Measurements from ENCODE around the gene PCK2. TPM values are rescaled to one million over a fixed set of nuclear protein-coding genes. Genes with fewer than 3 reads are reported as not detected.
A peak's percentile ranks its signal among the peaks of the same experiment; 100 is the strongest.

Gene PCK2
- total and polyA plus RNA-seq, 2 of the 13 experiments (the other 11 are each of a cell fraction or from before 2014, with no cell fraction given): 129 to 272 TPM

- peak; percentile 87; the same call in 1 of the 2 replicates for TF ChIP-seq NFAT5 (CRISPR knock-in tag; IDR thresholded peaks at IDR 0.05)
- TF ChIP-seq DPF2 (CRISPR knock-in tag; IDR thresholded peaks at IDR 0.05; ENCODE audit: borderline replicate concordance, low read depth): 0 out of 2 replicates have a peak, but pooled peaks have one; percentile 47
- peak; percentile 94 for TF ChIP-seq TOE1 (CRISPR knock-in tag; IDR thresholded peaks at IDR 0.05)
- TF ChIP-seq ZNF770 (CRISPR knock-in tag; IDR thresholded peaks at IDR 0.05): no peak
- peak; percentile 88 for TF ChIP-seq POLR2G (IDR thresholded peaks at IDR 0.05; ENCODE audit: low read depth, low read length)
- TF ChIP-seq GTF3A (CRISPR knock-in tag; conservative IDR thresholded peaks at IDR 0.05): no peak
- TF ChIP-seq NFRKB (IDR thresholded peaks at IDR 0.05): no peak
- peak; percentile 80 for TF ChIP-seq ZNF335 (CRISPR knock-in tag; IDR thresholded peaks at IDR 0.05)
- no peak for TF ChIP-seq HNF1B (CRISPR knock-in tag; IDR thresholded peaks at IDR 0.05)
- no peak for TF ChIP-seq ZNF251 (CRISPR knock-in tag; IDR thresholded peaks at IDR 0.05)
- TF ChIP-seq, protein P1, sequence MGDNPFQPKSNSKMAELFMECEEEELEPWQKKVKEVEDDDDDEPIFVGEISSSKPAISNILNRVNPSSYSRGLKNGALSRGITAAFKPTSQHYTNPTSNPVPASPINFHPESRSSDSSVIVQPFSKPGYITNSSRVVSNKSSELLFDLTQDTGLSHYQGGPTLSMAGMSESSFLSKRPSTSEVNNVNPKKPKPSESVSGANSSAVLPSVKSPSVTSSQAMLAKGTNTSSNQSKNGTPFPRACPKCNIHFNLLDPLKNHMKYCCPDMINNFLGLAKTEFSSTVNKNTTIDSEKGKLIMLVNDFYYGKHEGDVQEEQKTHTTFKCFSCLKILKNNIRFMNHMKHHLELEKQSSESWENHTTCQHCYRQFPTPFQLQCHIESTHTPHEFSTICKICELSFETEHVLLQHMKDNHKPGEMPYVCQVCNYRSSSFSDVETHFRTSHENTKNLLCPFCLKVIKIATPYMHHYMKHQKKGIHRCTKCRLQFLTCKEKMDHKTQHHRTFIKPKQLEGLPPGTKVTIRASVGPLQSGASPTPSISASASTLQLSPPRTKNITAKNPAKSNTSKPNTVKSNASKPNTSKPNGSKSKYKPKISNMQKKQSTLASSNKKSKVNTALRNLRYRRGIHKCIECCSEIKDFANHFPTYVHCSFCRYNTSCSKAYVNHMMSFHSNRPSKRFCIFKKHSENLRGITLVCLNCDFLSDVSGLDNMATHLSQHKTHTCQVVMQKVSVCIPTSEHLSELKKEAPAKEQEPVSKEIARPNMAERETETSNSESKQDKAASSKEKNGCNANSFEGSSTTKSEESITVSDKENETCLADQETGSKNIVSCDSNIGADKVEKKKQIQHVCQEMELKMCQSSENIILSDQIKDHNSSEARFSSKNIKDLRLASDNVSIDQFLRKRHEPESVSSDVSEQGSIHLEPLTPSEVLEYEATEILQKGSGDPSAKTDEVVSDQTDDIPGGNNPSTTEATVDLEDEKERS (CRISPR knock-in tag; IDR thresholded peaks at IDR 0.05): peak; percentile 47; the same call in 1 of the 2 replicates
- TF ChIP-seq SP5 (CRISPR knock-in tag; IDR thresholded peaks at IDR 0.05; ENCODE audit: borderline replicate concordance, low read depth): peak; percentile 96
- TF ChIP-seq ELF3 (CRISPR knock-in tag; IDR thresholded peaks at IDR 0.05): peak; percentile 83
- 0 out of 2 replicates have a peak, but pooled peaks have one; percentile 91 for TF ChIP-seq ZNF10 (CRISPR knock-in tag; IDR thresholded peaks at IDR 0.05; ENCODE audit: borderline replicate concordance, low read depth)
- peak; percentile 70; the same call in 1 of the 2 replicates for TF ChIP-seq RELA (CRISPR knock-in tag; IDR thresholded peaks at IDR 0.05)
Measured at GRCh38 chr14:24135834-24136683, 41.9 kb downstream of the PCK2 start, which contains the start of gene PSME1 (continued).
